22Rv1 (cell line): ENCODE measurements around the gene TMEM209.

Experiments
- ZFX ChIP-seq: fragments of 450-650 bp; IDR thresholded peaks from 2 replicates; pipeline ENCODE4 v1.6.1; 2017; ENCODE audit warnings: antibody characterized with exemption, borderline replicate concordance
- TF ChIP-seq, protein P1 (sequence below): fragments of 450-650 bp; IDR thresholded peaks from 2 replicates; pipeline ENCODE4 v1.5.1; 2017; ENCODE audit warnings: mild to moderate bottlenecking

DNA sequence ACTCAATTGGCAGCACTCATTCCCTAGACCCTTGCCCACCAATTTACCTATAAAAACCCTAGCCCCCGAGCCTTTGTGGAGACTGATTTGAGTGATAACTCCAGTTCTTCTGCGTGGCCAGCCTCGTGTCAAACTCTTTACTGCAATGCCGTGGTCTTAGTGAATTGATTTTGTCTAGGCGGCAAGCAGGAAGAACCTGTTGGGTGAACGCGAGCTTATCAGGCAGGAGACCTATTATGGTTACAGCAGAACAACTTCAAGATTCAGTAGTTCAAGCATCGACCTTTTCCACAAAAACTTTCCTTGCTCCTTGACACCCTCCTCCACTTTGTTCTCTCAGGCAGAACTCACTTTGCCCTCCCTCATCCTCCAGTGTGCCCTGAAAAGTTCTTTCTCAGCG is 14.7 kb upstream of the TMEM209 start:
- TF ChIP-seq, protein P1, sequence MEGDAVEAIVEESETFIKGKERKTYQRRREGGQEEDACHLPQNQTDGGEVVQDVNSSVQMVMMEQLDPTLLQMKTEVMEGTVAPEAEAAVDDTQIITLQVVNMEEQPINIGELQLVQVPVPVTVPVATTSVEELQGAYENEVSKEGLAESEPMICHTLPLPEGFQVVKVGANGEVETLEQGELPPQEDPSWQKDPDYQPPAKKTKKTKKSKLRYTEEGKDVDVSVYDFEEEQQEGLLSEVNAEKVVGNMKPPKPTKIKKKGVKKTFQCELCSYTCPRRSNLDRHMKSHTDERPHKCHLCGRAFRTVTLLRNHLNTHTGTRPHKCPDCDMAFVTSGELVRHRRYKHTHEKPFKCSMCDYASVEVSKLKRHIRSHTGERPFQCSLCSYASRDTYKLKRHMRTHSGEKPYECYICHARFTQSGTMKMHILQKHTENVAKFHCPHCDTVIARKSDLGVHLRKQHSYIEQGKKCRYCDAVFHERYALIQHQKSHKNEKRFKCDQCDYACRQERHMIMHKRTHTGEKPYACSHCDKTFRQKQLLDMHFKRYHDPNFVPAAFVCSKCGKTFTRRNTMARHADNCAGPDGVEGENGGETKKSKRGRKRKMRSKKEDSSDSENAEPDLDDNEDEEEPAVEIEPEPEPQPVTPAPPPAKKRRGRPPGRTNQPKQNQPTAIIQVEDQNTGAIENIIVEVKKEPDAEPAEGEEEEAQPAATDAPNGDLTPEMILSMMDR: no peak
- no peak for TF ChIP-seq ZFX
